Caco-2 (cell line): ENCODE data around the gene CC2D2A. TPM values are rescaled to one million over a fixed set of nuclear protein-coding genes. Genes with fewer than 3 reads are reported as not detected.

Experiments used
- BruUV-seq: library from RNA; stranded (reverse); fragments of 400-500 nt; replicated peaks from 2 replicates; lab custom pipeline; 2021; lab: Mats Ljungman, UMichigan
- CTCF ChIA-PET: fragments of 300-600 bp; sonication (Branson Sonifier 250); formaldehyde crosslinking; loops from one replicate; lab custom pipeline; 2022; ENCODE audit warnings: antibody characterized with exemption; lab: Charles Lee
- POLR2A ChIA-PET: fragments of 300-600 bp; sonication (Branson Sonifier 250); formaldehyde crosslinking; loops from one replicate; lab custom pipeline; 2022; ENCODE audit warnings: antibody characterized with exemption; lab: Charles Lee
- DNase-seq, 2 experiments: peaks; one replicate each; pipeline versions ENCODE4 v3.0.0 to v3.0.0-alpha.2; 2020 to 2022
- H3K27me3 ChIP-seq: replicated peaks from 2 replicates; pipeline ENCODE4 v1.6.0; 2011; ENCODE audit warnings: low read length; ENCODE audit not compliant: control insufficient read depth, insufficient read depth
- H3K36me3 ChIP-seq: 2 replicates; pipeline ENCODE4 v1.5.1; 2011; ENCODE audit warnings: low read length; ENCODE audit not compliant: control insufficient read depth, insufficient read depth
- H3K4me1 ChIP-seq: fragments of 250-450 bp; sonication (Bioruptor Pico); 2 replicates; pipeline ENCODE4 v1.5.1; 2020; ENCODE audit warnings: mild to moderate bottlenecking
- H3K4me3 ChIP-seq: 2 replicates; pipeline ENCODE4 v1.5.1; 2011; ENCODE audit warnings: low read depth, mild to moderate bottlenecking, control low read depth, low read length
- H3K9me3 ChIP-seq: fragments of 250-450 bp; sonication (Bioruptor Pico); 2 replicates; pipeline ENCODE4 v1.5.1; 2020; ENCODE audit warnings: mild to moderate bottlenecking, moderate library complexity
- H3K27ac Mint-ChIP-seq: one replicate; pipeline ENCODE4 v1.8.0; 2022; ENCODE audit warnings: mixed read lengths; ENCODE audit not compliant: unreplicated experiment
- H3K27me3 Mint-ChIP-seq: one replicate; pipeline ENCODE4 v1.8.0; 2022; ENCODE audit warnings: mixed read lengths; ENCODE audit not compliant: insufficient read depth, unreplicated experiment
- H3K36me3 Mint-ChIP-seq: one replicate; pipeline ENCODE4 v1.8.0; 2022; ENCODE audit warnings: mild to moderate bottlenecking, mixed read lengths; ENCODE audit not compliant: insufficient read depth, unreplicated experiment
- H3K4me1 Mint-ChIP-seq: one replicate; pipeline ENCODE4 v1.8.0; 2022; ENCODE audit warnings: low read depth, mixed read lengths; ENCODE audit not compliant: unreplicated experiment
- H3K4me3 Mint-ChIP-seq: one replicate; pipeline ENCODE4 v1.8.0; 2022; ENCODE audit warnings: mild to moderate bottlenecking, moderate library complexity, mixed read lengths; ENCODE audit not compliant: unreplicated experiment
- H3K9me3 Mint-ChIP-seq: one replicate; pipeline ENCODE4 v1.8.0; 2022; ENCODE audit warnings: mixed read lengths; ENCODE audit not compliant: unreplicated experiment
- CTCF ChIP-seq, 2 experiments: fragments of 200-600 bp in 1 of 2; IDR thresholded peaks; 1 replicate in 1 of 2; 2 replicates in 1 of 2; pipeline versions ENCODE4 v1.5.1 to v1.8.0; 2011 to 2022; ENCODE audit warnings: antibody characterized with exemption in 1 of 2, control low read depth in 1 of 2, inconsistent platforms in 1 of 2, low read depth in 1 of 2, low read length in 1 of 2, mild to moderate bottlenecking in 1 of 2, moderate library complexity in 1 of 2; ENCODE audit not compliant: insufficient read depth in 1 of 2, severe bottlenecking in 1 of 2, unreplicated experiment in 1 of 2
- intact Hi-C: fragments of 100-400 bp; cut with micrococcal nuclease; formaldehyde crosslinking; loops from one replicate; pipeline ENCODE4 v1.10.0; 2022; ENCODE audit not compliant: unreplicated experiment
- total RNA-seq: library from RNA; stranded (reverse); gene quantifications from 2 replicates; pipeline ENCODE4 v1.2.3, GENCODE V29; 2022

The CC2D2A gene
- total RNA-seq, 1 experiment from 2014 or later, result 12.3 TPM

DNA sequence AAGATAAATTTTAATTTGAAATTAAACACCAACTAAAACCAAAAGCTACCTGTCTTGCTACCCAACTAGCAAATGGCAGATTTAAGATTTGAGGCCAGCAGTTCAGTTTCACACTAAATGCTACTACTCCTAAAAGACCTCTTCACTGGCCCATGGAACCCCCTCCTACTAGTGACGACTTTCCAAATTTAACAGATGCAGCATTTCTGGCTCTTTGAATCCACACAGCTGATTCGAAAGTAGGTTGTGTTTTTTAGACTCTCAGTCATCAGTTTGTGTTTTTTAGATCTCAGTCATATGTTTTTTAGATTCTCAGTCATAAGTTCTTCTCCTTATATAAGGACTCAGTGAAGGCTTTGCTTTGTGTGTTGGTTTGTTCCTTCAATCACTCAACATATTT, 11.1 kb upstream of the CC2D2A start:
- no peak for TF ChIP-seq CTCF (IDR thresholded peaks at IDR 0.05; ENCODE audit: insufficient read depth in 1 of 2, low read depth in 1 of 2, low read length in 1 of 2, severe bottlenecking in 1 of 2, unreplicated experiment in 1 of 2)
- no peaks in the 10 kb centered on the region; the same call in 1 of the 2 replicates for H3K4me1 ChIP-seq
- H3K36me3 ChIP-seq, result no peaks in the 10 kb centered on the region
- no peaks in the 10 kb centered on the region for H3K4me1 Mint-ChIP-seq
- no peak for DNase-seq
- intact Hi-C loops, result loop anchor here (10.0 kb wide), 1 partner anchor 114 kb away; no protein-coding TSS in a partner anchor
- no peaks in the 10 kb centered on the region; the same call in 1 of the 2 replicates for H3K27me3 ChIP-seq
- BruUV-seq, result no TSS peak
- CTCF ChIA-PET, result no interaction called here
- no peak overlapping the region for H3K27ac Mint-ChIP-seq
- peaks cover 9% of the 10 kb centered on the region for H3K27me3 Mint-ChIP-seq
- H3K36me3 Mint-ChIP-seq, result no peaks in the 10 kb centered on the region
- POLR2A ChIA-PET, result interaction anchor here (1.2 kb wide), 1 partner anchor 11 kb away, joined by 3 read pairs; the partner anchor contains the start of gene CC2D2A
- no peaks in the 10 kb centered on the region for H3K9me3 Mint-ChIP-seq
- no peak overlapping the region for H3K4me3 Mint-ChIP-seq
- no peaks in the 10 kb centered on the region for H3K9me3 ChIP-seq
- H3K4me3 ChIP-seq, result no peak overlapping the region

DNA sequence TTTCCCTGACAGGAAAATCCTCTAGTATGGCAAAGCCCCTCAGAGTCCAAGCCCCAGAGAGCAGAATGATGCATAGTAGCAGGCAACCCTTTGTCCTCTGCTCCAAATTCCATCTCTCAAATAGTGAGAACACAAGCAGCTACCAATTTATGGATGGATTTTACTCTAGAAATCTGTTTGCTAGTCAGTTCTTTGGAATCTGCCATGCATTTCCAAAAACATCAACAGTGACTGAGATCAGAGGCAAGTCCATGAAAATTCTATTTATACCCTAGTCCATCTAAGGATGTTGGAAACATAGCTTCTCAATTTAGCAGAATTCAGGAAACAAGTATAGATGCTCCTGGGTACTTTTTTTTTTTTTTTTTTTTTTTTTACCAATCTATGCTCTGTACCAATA, 10.0 kb upstream of the CC2D2A start:
- no peak for DNase-seq
- POLR2A ChIA-PET, result no interaction called here
- no peaks in the 10 kb centered on the region for H3K9me3 ChIP-seq
- no peaks in the 10 kb centered on the region; the same call in 1 of the 2 replicates for H3K4me1 ChIP-seq
- CTCF ChIA-PET, result no interaction called here
- Mint-ChIP-seq H3K36me3 (no peaks in the 10 kb centered on the region), H3K27ac (no peak overlapping the region), H3K4me3 (no peak overlapping the region), H3K4me1 (no peaks in the 10 kb centered on the region), H3K27me3 (peaks cover 9% of the 10 kb centered on the region), H3K9me3 (no peaks in the 10 kb centered on the region)
- no peak for TF ChIP-seq CTCF (IDR thresholded peaks at IDR 0.05; ENCODE audit: insufficient read depth in 1 of 2, low read depth in 1 of 2, low read length in 1 of 2, severe bottlenecking in 1 of 2, unreplicated experiment in 1 of 2)
- H3K4me3 ChIP-seq, result no peak overlapping the region
- no TSS peak for BruUV-seq
- H3K36me3 ChIP-seq, result no peaks in the 10 kb centered on the region
- intact Hi-C loops, result loop anchor here (10.0 kb wide), 1 partner anchor 115 kb away; no protein-coding TSS in a partner anchor
- H3K27me3 ChIP-seq, result no peaks in the 10 kb centered on the region; the same call in 1 of the 2 replicates

GRCh38 chr4:15466596-15466995, 3.1 kb upstream of the CC2D2A start:
- H3K27me3 Mint-ChIP-seq, result peaks cover 8% of the 10 kb centered on the region
- CTCF ChIA-PET, result no interaction called here

More at GRCh38 chr4:15466596-15466995, 3.1 kb upstream of the CC2D2A start:
- Histone ChIP-seq H3K4me3 (no peak overlapping the region), H3K27me3 (no peaks in the 10 kb centered on the region; the same call in 1 of the 2 replicates), H3K36me3 (no peaks in the 10 kb centered on the region), H3K9me3 (no peaks in the 10 kb centered on the region), H3K4me1 (0 out of 2 replicates have a peak, but pooled peaks cover 4% of the 10 kb centered on the region)
- TF ChIP-seq CTCF (IDR thresholded peaks at IDR 0.05; ENCODE audit: insufficient read depth in 1 of 2, low read depth in 1 of 2, low read length in 1 of 2, severe bottlenecking in 1 of 2, unreplicated experiment in 1 of 2), result no peak
- BruUV-seq, result no TSS peak
- H3K4me3 Mint-ChIP-seq, result no peak overlapping the region
- no peak for DNase-seq
- H3K36me3 Mint-ChIP-seq, result no peaks in the 10 kb centered on the region
- POLR2A ChIA-PET, result no interaction called here
- no peaks in the 10 kb centered on the region for H3K4me1 Mint-ChIP-seq
- H3K9me3 Mint-ChIP-seq, result no peaks in the 10 kb centered on the region
- H3K27ac Mint-ChIP-seq, result no peak overlapping the region
- intact Hi-C loops, result no loop called here
